Astrocyte (in vitro differentiated cells and primary cell): Measurements from ENCODE around the gene TNIP1. TPM values are rescaled to one million over a fixed set of nuclear protein-coding genes. Genes with fewer than 3 reads are reported as not detected.

Source experiments
- DNase-seq: peaks from one replicate; pipeline ENCODE4 v3.0.0-alpha.2; 2010; ENCODE audit warnings: low read depth
- FAIRE-seq: peaks from 2 replicates; lab custom pipeline; 2011; peaks lifted over from hg19 to GRCh38; lab: Jason Lieb, UNC
- H2AFZ ChIP-seq: 2 replicates; pipeline ENCODE4 v1.6.0; 2012; ENCODE audit warnings: low read depth, low read length, inconsistent platforms
- H3K27ac ChIP-seq: 2 replicates; pipeline ENCODE4 v1.5.1; 2011; ENCODE audit warnings: low read depth, low read length, inconsistent platforms
- H3K27me3 ChIP-seq: 2 replicates; pipeline ENCODE4 v1.6.0; 2011; ENCODE audit warnings: low read length, inconsistent platforms; ENCODE audit not compliant: insufficient read depth
- H3K36me3 ChIP-seq: 2 replicates; pipeline ENCODE4 v1.5.1; 2011; ENCODE audit warnings: low read length, inconsistent platforms; ENCODE audit not compliant: insufficient read depth
- H3K4me1 ChIP-seq: 2 replicates; pipeline ENCODE4 v1.5.1; 2011; ENCODE audit warnings: low read length, inconsistent platforms; ENCODE audit not compliant: insufficient read depth
- H3K4me2 ChIP-seq: 2 replicates; pipeline ENCODE4 v1.6.0; 2012; ENCODE audit warnings: low read length, inconsistent platforms
- H3K4me3 ChIP-seq: 2 replicates; pipeline ENCODE4 v1.5.1; 2011; ENCODE audit warnings: low read depth, mild to moderate bottlenecking, low read length, inconsistent platforms; ENCODE audit not compliant: insufficient read depth
- H3K79me2 ChIP-seq: 2 replicates; pipeline ENCODE4 v1.6.0; 2012; ENCODE audit warnings: mild to moderate bottlenecking, low read length, inconsistent platforms; ENCODE audit not compliant: insufficient read depth
- H3K9ac ChIP-seq: 2 replicates; pipeline ENCODE4 v1.6.0; 2012; ENCODE audit warnings: mild to moderate bottlenecking, low read length, inconsistent platforms
- H3K9me3 ChIP-seq: 2 replicates; pipeline ENCODE4 v1.5.1; 2012; ENCODE audit warnings: low read depth, mild to moderate bottlenecking, low read length, inconsistent platforms; ENCODE audit not compliant: insufficient read depth
- H4K20me1 ChIP-seq: 2 replicates; pipeline ENCODE4 v1.6.0; 2012; ENCODE audit warnings: low read length, inconsistent platforms; ENCODE audit not compliant: insufficient read depth
- H3K27ac Mint-ChIP-seq: one replicate; pipeline ENCODE4 v1.8.0; 2021; ENCODE audit warnings: mild to moderate bottlenecking, mixed read lengths; ENCODE audit not compliant: unreplicated experiment
- H3K27me3 Mint-ChIP-seq: one replicate; pipeline ENCODE4 v1.8.0; 2021; ENCODE audit warnings: low read depth, mixed read lengths; ENCODE audit not compliant: unreplicated experiment
- H3K36me3 Mint-ChIP-seq: one replicate; pipeline ENCODE4 v1.8.0; 2021; ENCODE audit warnings: low read depth, mixed read lengths; ENCODE audit not compliant: unreplicated experiment
- H3K4me1 Mint-ChIP-seq: one replicate; pipeline ENCODE4 v1.8.0; 2021; ENCODE audit warnings: low read depth, mixed read lengths; ENCODE audit not compliant: unreplicated experiment
- H3K4me3 Mint-ChIP-seq: one replicate; pipeline ENCODE4 v1.8.0; 2021; ENCODE audit warnings: mild to moderate bottlenecking, moderate library complexity, mixed read lengths; ENCODE audit not compliant: unreplicated experiment
- H3K9me3 Mint-ChIP-seq: one replicate; pipeline ENCODE4 v1.8.0; 2021; ENCODE audit warnings: mild to moderate bottlenecking, mixed read lengths; ENCODE audit not compliant: unreplicated experiment
- CTCF ChIP-seq: IDR thresholded peaks from 2 replicates; pipeline ENCODE4 v1.5.1; 2011; ENCODE audit warnings: low read depth, mild to moderate bottlenecking, inconsistent platforms, low read length, moderate library complexity; ENCODE audit not compliant: insufficient read depth
- EZH2 ChIP-seq: IDR thresholded peaks from 2 replicates; pipeline ENCODE4 v1.6.1; 2012; ENCODE audit warnings: mild to moderate bottlenecking, low read length, inconsistent platforms; ENCODE audit not compliant: insufficient read depth
- total RNA-seq: library from RNA; stranded (reverse); gene quantifications from 2 replicates; pipeline ENCODE4 v1.2.1, GENCODE V29; 2021

TNIP1 gene
- total RNA-seq, 1 donor from 2014 or later = 119 TPM

DNA sequence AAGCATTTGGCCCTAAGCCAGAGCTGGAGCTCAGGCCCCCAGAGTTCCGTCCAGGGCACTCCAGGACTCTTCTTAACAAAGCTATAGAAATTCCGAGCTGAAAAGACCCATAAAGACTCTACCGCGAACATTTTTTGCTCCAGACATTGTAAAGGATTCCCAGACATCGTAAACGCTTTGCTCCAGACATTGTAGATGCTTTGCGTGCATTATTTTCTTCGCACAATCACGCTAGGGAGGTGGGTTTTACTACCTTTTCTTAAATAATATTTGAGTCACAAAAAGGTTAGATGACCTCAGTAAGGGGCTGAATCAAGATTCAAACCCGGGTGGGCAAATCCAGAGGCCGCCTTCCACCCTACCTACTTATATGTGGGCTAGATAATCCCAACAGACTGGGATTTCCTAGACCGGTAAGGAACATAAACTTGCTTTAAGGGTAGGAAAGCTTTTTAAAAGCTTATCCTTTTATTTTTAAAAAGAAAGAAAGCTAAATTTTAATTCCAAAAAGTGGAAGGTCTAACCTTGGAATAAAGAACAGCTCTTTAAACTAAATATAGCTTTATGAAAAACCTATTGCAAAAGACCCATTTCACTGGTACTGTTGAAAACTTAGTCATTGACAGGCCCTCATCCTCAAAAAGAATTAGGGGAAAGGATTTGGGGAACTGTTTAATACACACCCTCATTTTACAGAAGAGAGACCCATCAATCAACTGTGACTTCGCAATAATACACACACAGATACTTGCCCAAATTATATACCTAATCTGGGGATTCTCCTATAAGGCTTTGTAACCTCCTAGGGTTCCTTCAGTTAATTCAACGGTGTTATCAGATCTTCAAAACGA is 822 bp upstream of the TNIP1 start:
- DNase-seq = no peak

DNA sequence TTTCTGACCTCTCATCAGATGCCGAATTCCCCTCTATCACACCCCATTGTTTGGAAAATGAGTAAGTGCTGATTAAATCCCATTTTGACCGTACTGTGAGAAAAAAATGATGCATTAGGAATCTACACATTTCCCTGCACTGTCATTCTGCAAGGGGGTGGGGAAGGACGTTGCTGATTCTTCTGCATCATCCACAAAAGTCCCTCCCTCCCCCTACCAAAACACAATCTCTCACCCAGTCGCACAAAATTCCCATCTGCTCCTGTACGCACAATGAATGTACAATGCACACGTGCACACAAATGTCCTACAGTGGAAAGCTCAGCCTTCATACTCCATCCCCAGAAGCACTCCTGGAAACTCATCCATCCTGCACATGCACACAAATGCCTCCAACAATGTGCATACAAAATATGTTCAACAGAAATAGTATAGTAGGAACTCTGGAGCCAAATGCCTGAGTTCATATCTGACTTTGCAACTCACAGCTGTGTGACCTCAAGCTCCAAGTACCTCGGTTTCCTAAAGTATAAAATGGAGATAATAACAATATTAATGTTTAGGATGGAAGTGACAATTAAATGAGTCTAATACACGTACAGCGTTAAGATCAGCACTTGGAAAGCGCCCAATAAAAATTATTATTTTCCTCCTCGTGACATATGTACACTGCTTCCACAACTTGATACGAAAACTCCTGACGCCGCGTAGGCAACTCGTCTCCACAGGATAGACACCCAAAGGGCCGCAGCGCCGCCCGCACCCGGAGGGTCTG is 809 bp downstream of the TNIP1 start:
- H3K4me1 Mint-ChIP-seq = peaks cover 36% of the 10 kb centered on the region
- Histone ChIP-seq H2AFZ (no peak overlapping the region), H3K9me3 (no peaks in the 10 kb centered on the region), H3K27ac (peak overlapping the region; percentile 99), H3K79me2 (peaks cover 46% of the 10 kb centered on the region), H3K4me2 (peak overlapping the region; percentile 89), H3K4me1 (peaks cover 53% of the 10 kb centered on the region), H3K9ac (peak overlapping the region; percentile 99), H3K36me3 (no peaks in the 10 kb centered on the region), H3K27me3 (no peaks in the 10 kb centered on the region), H4K20me1 (peaks cover 16% of the 10 kb centered on the region), H3K4me3 (peak overlapping the region; percentile 80)
- FAIRE-seq = peak; percentile 89
- TF ChIP-seq CTCF = no peak
- no peak for TF ChIP-seq EZH2
- H3K4me3 Mint-ChIP-seq = peak overlapping the region; percentile 87
- H3K36me3 Mint-ChIP-seq = peaks cover 6% of the 10 kb centered on the region
- H3K27me3 Mint-ChIP-seq = no peaks in the 10 kb centered on the region
- H3K9me3 Mint-ChIP-seq = peaks cover 2% of the 10 kb centered on the region
- H3K27ac Mint-ChIP-seq = peak overlapping the region; percentile 85
- DNase-seq = peak; percentile 73

More for the DNA sequence above, 822 bp upstream of the TNIP1 start:
- H3K4me3 ChIP-seq = peak overlapping the region; percentile 80
- H2AFZ ChIP-seq = peak overlapping the region; percentile 58
- peaks cover 3% of the 10 kb centered on the region for H4K20me1 ChIP-seq
- H3K27ac ChIP-seq = peak overlapping the region; percentile 99
- peaks cover 4% of the 10 kb centered on the region for H3K36me3 Mint-ChIP-seq
- peak overlapping the region; percentile 99 for H3K9ac ChIP-seq
- peaks cover 36% of the 10 kb centered on the region for H3K4me1 ChIP-seq
- H3K9me3 ChIP-seq = no peaks in the 10 kb centered on the region
- no peaks in the 10 kb centered on the region for H3K27me3 ChIP-seq
- H3K4me2 ChIP-seq = peak overlapping the region; percentile 89
- peaks cover 29% of the 10 kb centered on the region for H3K79me2 ChIP-seq
- peak overlapping the region; percentile 94 for H3K27ac Mint-ChIP-seq
- H3K4me3 Mint-ChIP-seq = peak overlapping the region; percentile 92
- TF ChIP-seq EZH2 (no peak), CTCF (no peak)
- peaks cover 2% of the 10 kb centered on the region for H3K9me3 Mint-ChIP-seq
- H3K27me3 Mint-ChIP-seq = no peaks in the 10 kb centered on the region
- no peaks in the 10 kb centered on the region for H3K36me3 ChIP-seq
- FAIRE-seq = no peak
- peaks cover 25% of the 10 kb centered on the region for H3K4me1 Mint-ChIP-seq
